Activated CD4-positive, alpha-beta T cell treated with anti-CD3 and anti-CD28 coated beads, Interleukin-2, amount 50 U/mL, for 1 hour (primary cell): Measurements from ENCODE around the gene ERCC8.
A peak's percentile ranks its signal among the peaks of the same experiment; 100 is the strongest.
"Not testable (repeated sequence)": the region's sequence is repeated elsewhere in the genome, so short reads cannot be mapped to it uniquely, and the experiment has no call there.

ENCODE experiments used
- DNase-seq: peaks from one replicate; pipeline ENCODE4 v3.0.0-alpha.2; 2020

ERCC8 gene

DNA sequence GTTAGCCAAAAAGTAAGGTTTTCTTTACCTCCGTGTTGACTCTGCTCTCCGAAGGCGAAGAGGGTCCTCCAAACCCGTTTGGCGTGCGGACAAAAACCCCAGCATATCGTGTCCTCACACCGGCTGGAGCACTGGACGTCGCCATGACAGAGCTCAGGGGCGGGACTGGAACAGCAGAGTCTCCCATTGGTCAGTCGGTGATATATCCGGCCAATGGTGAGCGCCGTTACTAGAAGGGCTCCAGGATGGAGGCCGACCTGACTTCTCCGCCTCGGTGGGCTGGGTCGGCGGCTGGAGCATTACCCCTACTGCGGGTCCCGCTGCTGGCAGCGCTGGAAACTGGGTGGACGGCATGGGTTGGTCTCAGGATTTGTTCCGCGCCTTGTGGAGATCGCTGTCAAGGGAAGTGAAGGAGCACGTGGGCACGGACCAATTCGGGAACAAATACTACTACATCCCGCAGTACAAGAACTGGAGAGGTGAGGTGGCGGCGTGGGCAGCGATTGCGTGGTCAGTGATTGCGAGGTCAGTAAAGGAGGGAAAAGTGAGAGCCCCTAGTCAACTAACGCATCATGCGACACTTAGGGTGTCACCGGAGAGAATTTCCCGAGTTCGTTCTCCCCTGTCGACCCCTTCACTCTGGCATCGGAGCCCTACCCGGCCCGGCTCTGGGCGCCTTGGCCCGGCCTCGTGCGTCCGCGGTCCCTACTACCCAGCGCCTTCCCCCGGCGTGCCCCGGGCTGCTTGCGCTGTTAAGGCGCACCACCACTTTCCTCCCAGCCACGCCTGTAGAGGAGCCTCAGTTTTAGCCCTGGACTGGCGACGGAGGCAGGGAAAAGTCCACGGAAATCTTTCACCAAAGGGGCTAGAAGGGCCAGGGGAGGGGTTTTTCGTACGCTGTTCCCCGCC lies at the start of gene ERCC8, which contains the start of gene NDUFAF2:
Gene ERCC8 (minus strand): TSS at position 167 of the 909 bp plus-strand sequence. CDS start 62 bp downstream, at position 105.
Gene NDUFAF2 (plus strand): TSS at position 302 of the 909 bp plus-strand sequence. CDS start 51 bp downstream, at position 353.
- DNase-seq, result peak; percentile 83

GRCh38 chr5:60993875-60994571 lies 49.2 kb upstream of the ERCC8 start:
- DNase-seq, result no peak

DNA sequence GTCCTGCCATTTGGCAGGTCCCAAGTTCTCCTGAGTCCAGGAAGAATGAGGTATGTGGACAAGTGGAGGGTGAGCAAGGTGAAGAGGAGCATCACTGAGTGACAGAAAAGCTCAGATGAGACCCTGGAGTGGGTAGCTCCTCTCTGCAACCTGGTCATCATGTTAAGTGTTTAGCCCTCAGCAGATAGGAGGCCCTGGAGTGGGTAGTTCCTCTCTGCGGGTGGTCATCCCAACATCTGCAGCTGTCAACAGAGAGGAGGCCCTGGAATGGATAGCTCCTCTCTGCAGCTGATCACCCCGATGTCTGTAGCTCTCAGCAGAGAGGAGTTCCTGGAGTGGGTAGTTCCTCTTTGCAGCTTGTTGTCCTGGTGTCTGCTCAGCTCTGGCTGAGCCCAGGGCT lies 48.6 kb upstream of the ERCC8 start:
- no peak for DNase-seq

- DNase-seq, result no peak
Measured at GRCh38 chr5:60992871-60993270, 48.0 kb upstream of the ERCC8 start.

DNA sequence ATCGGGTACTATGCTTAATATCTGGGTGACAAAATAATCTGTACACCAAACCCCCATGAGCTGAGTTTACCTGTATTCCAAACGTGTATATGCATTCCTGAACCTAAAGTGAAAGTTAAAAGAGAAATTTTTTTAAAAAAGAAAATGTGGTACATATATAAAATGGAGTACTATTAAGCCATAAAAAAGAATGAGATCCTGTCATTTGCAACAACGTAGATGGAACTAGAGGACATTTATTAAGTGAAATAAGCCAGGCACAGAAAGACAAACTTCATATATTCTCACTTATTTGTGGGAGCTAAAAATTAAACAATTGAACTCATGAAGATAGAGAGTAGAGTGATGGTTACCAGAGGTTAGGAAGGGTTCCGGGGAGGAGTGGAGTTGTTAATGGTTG lies 44.9 kb upstream of the ERCC8 start:
- no peak for DNase-seq

DNA sequence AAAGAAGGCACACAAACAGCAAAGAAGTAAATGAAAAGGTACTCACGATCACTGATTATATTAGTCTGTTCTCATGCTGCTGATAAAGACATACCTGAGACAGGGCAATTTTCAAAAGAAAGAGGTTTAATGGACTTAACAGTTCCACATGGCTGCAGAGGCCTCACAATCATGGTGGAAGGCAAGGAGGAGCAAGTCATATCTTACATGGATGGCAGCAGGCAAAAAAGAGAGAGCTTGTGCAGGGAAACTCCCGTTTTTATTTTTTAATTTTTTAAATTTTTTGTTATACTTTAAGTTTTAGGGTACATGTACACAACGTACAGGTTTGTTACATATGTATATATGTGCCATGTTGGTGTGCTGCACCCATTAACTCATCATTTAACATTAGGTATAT lies 37.3 kb upstream of the ERCC8 start:
- not testable (repeated sequence) for DNase-seq

DNA sequence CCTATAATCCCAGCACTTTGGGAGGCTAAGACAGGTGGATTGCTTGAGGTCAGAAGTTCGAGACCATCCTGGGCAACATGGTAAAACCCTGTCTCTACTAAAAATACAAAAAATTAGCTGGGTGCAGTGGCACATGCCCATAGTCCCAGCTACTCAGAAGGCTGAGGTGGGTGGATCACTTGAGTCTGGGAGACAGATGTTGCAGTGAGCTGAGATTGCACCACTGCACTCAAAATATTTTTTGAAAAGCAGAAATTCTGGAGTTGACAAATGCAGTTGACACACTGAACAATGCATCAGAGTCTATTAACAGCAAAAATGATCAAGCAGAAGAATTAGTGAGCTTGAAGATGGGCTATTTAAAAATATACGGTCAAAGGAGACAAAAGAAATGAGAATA lies 35.6 kb upstream of the ERCC8 start:
- no peak for DNase-seq

DNA sequence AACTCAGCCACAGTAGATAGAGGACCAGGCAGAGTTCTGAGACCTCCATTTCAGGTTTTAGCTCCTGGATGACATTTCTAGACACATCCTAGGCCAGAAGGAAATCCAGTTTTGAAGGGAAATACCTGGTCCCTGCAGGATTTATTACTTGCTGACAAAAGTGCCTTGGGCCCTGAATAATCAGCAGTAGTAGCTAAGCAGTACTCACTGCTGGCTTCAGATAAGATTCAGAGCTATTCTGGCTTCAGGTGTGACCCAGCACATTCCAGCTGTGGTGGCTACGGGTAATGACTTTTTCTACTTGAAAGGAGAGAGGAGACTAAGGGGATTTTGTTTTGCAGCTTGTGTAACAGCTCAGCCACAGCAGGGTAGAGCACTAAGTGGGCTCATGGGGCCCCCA lies 34.1 kb upstream of the ERCC8 start:
- no peak for DNase-seq

GRCh38 chr5:60977956-60978737 lies 33.3 kb upstream of the ERCC8 start:
- no peak for DNase-seq

DNA sequence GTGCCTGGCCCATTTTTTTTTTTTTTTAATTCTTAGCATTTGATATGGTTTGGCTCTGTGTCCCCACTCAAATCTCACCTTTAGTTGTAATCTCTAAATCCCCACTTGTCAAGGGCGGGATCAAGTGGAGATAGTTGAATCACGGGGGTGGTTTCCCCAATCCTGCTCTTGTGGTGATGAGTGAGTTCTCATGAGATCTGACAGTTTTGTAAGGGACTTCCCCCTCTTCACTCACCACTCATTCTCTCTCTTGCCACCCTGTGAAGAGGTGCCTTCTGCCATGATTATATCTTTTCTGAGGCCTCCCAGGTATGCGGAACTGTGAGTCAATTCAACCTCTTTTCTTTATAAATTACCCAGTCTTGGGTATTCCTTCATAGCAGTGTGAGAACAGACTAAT lies 27.4 kb upstream of the ERCC8 start:
- no peak for DNase-seq

DNA sequence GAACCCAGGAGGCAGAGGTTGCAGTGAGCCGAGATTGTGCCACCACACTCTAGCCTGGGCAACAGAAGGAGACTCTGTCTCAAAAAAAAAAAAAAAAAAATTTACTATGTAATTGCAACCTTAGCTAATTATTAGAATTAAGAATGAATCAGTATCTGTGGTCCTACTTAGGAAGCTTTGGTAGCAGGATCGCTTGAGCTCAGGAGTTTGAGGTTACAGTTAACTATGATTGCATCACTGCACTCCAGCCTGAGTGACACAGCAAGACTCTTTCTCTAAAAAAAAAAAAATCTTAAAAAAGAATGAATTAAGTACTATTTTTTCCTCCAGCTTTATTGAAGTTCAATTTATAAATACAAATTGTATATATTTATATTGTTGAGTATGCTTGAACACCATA lies 16.8 kb upstream of the ERCC8 start:
- DNase-seq, result no peak

DNA sequence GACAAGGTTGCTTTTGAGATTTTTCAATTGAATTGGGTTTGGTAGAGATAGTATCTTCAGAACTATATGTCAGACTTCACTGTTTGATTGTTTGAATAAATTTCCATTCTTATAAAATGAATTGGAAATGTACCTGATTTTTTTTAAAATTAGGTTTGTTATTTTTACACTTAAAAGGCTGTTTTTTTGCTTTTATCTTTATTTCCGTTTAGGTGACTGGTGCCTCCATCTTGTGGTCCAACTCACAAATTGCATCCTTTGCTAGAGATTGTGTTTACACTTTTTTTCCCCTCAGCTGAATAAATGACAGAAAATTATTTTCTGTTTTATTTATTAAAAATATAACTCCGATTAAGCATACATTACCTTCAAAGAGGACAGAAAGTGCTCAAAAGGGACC lies 15.7 kb upstream of the ERCC8 start:
- no peak for DNase-seq

- DNase-seq, result no peak
Measured at GRCh38 chr5:60959156-60959555, 14.3 kb upstream of the ERCC8 start.

DNA sequence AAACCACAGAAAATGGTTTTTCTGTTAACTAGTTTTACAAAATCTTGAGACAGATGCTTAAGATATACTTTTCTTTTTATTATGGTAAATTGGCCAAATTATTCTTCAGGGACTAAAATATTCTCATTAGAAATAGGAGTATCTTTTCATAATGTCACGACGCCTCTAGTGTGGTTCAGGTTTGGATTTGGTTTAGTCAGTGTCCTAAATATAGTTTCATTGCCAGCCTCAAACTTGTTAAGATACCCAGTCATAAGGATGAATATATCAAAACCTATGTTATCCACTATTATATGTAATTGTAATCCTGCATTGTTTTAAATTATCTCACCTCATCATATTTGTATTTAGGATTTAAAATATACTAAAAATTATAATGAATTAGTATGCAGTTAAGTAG lies 13.8 kb upstream of the ERCC8 start:
- no peak for DNase-seq

DNA sequence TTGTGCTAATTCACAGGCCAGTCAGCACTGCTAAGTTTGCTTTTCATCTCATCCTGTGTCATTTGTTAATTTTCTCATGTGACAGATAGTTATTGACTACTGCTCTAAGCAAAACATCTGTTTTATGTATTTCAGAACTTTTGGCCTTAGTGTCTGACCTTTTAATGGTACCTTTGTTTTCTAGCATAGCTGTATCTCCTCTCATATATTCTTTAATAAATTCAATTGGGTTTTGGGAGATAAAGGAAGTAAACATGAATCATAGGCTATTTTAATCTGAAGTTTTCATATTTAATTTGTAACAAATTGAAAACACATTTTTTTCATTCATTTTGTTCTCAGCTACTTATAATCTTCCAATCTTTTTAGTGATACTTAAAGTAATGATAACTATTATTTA lies 13.2 kb upstream of the ERCC8 start:
- DNase-seq, result no peak

GRCh38 chr5:60955239-60955638 lies 10.4 kb upstream of the ERCC8 start:
- DNase-seq, result no peak

- no peak for DNase-seq
Measured at GRCh38 chr5:60948738-60949137, 3.9 kb upstream of the ERCC8 start.

- no peak for DNase-seq
Measured at GRCh38 chr5:60945813-60946187, 930 bp upstream of the ERCC8 start.

- no peak for DNase-seq
Measured at GRCh38 chr5:60943624-60944023, 1.2 kb downstream of the ERCC8 start.

- DNase-seq, result no peak
Measured at GRCh38 chr5:60929024-60929423, 15.8 kb downstream of the ERCC8 start.

DNA sequence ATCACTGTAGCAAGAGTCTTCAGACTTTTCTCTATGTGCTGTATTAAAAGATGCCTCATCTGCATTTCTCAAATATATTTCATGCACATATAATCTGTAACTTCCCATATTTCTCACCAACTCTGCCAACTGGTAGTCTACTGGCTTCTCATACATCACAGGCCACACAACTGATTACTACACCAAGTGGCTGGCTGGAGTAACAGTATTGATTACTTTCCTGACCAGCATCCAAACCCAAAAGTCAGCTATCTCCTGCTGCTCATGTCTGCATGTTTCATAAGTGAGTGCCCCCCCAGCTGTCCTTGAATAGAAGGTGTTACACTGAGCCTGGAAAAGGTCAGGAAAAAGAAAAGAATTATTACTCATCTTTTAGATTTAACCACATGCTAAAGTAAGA lies 17.4 kb downstream of the ERCC8 start:
- no peak for DNase-seq

GRCh38 chr5:60918466-60918865 lies 26.4 kb downstream of the ERCC8 start:
- DNase-seq, result no peak

DNA sequence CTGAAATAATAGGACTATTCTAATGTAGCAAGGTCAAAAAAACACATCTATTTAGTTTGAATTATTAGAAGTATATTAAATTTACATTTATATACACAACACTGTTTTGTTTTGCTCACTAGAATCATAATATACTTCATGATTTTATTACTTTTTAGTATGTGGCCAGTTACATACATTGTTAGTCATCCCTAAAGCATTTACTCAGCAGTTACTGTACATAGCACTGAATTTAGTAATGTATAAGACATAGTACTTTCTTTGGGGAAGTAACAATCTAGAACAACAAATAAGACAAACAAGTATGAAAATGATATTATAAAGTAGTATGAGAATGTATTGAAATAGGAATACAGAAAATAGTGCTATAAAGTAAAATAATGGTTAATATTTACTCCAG lies 28.2 kb downstream of the ERCC8 start:
- no peak for DNase-seq
